GM18858 (cell line): ENCODE data around the gene DEPDC7.

Source experiments
- ATAC-seq: cut with Tn5 transposase; IDR thresholded peaks from one replicate; pipeline ENCODE4 v1.9.1; 2021; ENCODE audit not compliant: unreplicated experiment

DEPDC7 gene

GRCh38 chr11:33059331-33060007 lies 43.8 kb downstream of the DEPDC7 start:
- no peak for ATAC-seq

GRCh38 chr11:33060271-33060670 lies 44.6 kb downstream of the DEPDC7 start:
- no peak for ATAC-seq

DNA sequence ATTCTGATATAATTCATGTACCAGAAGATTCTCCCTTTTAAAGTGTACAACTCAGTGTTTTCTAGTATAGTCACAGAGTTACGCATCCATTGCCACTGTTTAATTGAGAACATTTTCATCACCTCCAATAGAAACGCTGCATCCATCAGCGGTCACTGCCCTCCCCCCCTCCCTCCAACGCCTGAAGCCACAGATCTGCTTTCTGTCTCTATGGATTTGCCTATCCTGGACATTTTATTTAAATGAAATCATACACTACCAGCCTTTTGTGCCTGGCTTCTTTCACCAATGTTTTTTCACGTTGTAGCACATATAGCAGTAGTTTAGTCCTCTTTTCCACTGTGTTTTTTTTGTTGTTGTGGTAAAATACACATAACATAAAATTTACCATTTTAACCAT lies 46.5 kb downstream of the DEPDC7 start:
- no peak for ATAC-seq

DNA sequence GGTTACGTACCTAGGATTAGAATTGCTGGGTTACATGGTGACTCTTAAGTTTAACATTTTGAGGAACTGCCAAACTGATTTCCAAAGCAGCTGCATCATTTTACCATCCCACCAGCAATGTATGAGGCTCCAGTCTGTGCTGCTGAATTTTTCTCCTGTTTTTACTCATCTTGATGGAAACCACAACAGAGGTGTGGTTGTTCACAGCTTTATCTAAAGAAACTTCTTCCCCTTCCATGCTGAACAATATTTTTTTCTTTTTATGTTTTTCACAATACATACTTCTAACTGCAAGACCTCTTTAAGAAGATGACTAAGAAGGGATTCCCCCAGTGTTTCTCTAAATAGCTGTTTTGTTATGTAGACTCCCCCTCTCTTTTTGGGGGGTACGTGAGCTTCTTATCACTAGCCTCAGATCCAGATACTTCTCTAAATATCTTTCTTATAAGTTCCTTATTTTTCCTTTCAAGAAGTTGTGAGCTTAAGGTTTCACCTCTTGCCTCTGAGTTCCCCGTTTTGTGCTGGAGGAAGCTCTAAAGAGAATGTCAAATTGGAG lies 47.7 kb downstream of the DEPDC7 start:
- peak; percentile 65 for ATAC-seq

- ATAC-seq, result no peak
Observed at GRCh38 chr11:33064033-33064825, 48.6 kb downstream of the DEPDC7 start.

- ATAC-seq, result no peak
Observed at GRCh38 chr11:33064866-33065265, 49.2 kb downstream of the DEPDC7 start.

GRCh38 chr11:33065445-33066178 lies 49.9 kb downstream of the DEPDC7 start:
- ATAC-seq, result no peak

DNA sequence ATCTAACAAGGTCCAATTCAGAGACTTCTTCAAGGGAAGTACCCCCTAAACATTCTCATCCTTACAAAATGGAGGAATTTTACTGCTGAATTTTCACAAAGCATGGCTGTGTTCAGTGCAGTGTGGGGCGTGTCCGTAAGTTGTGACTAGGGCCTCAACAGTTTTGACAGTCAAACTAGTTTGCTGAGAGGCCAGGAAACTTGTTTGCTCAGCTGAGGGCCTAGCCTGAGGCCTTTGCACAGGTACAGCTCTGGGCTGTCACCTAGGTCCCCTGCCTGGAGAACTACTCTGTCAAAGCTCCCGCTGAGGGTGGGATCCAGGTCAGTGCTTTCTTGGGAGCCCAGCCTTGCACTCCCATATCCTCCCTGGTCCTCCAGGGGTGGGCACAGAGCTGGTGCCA lies 51.6 kb downstream of the DEPDC7 start:
- no peak for ATAC-seq

- no peak for ATAC-seq
Observed at GRCh38 chr11:33068611-33069340, 53.1 kb downstream of the DEPDC7 start.

DNA sequence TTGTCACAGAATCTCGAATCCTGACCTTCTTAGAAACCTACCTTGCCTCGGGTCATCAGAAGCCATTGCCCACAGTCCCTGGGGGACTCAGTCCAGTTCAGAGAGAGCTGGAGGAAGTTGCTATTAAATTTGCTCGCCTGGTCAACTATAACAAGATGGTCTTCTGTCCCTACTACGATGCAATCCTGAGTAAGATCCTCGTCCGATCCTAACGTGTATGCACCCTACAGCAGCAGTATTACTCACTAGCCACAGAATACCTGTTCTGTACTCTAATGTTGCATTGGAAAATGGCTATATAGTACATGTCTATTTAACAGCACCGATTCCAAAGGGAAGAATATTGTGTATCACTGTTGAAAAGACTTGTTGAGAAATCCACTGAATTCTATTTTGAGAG lies 56.8 kb downstream of the DEPDC7 start:
- no peak for ATAC-seq
